ENCODE results near the gene RASAL1. TPM values are rescaled to one million over a fixed set of nuclear protein-coding genes. Genes with fewer than 3 reads are reported as not detected.
"Not testable (repeated sequence)": the region's sequence is repeated elsewhere in the genome, so short reads cannot be mapped to it uniquely, and the experiment has no call there.

RASAL1 gene
- total RNA-seq, 1 donor from 2014 or later, result 0.65 TPM

DNA sequence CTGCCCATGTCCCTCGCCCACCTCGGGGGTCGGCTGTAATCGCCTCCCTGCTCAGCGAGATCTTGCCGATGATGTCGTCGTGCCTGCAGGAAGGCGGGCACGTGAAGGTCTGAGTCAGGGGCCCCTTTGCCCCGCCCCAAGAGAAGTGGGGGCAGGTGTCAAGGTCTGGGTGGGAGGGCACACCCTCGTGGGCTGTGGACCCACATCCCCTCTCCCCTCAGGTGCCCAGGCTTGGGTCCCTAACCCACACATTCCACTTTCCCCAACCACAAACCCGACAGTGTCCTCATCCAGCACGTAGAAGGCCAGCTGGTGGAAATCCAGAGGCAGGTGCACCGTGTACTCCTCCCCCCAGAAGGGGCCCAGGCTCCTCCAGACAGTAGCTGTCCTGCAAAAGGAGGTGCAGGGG is 7.8 kb downstream of the RASAL1 start:
- no peak overlapping the region for H3K27ac Mint-ChIP-seq
- TF ChIP-seq, protein P1, sequence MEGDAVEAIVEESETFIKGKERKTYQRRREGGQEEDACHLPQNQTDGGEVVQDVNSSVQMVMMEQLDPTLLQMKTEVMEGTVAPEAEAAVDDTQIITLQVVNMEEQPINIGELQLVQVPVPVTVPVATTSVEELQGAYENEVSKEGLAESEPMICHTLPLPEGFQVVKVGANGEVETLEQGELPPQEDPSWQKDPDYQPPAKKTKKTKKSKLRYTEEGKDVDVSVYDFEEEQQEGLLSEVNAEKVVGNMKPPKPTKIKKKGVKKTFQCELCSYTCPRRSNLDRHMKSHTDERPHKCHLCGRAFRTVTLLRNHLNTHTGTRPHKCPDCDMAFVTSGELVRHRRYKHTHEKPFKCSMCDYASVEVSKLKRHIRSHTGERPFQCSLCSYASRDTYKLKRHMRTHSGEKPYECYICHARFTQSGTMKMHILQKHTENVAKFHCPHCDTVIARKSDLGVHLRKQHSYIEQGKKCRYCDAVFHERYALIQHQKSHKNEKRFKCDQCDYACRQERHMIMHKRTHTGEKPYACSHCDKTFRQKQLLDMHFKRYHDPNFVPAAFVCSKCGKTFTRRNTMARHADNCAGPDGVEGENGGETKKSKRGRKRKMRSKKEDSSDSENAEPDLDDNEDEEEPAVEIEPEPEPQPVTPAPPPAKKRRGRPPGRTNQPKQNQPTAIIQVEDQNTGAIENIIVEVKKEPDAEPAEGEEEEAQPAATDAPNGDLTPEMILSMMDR (IDR thresholded peaks at IDR 0.05; ENCODE audit: unreplicated experiment), result no peak
- peaks cover 2% of the 10 kb centered on the region for H3K36me3 Mint-ChIP-seq
- DNase-seq (ENCODE audit: low spot score in 2 of 2, unreplicated experiment in 2 of 2), result no peak
- no peaks in the 10 kb centered on the region for H3K4me1 Mint-ChIP-seq
- peaks cover 45% of the 10 kb centered on the region for H3K27me3 Mint-ChIP-seq (ENCODE audit: low read depth)
- H3K9me3 Mint-ChIP-seq, result peaks cover 15% of the 10 kb centered on the region
- no peak overlapping the region for H3K4me3 Mint-ChIP-seq

DNA sequence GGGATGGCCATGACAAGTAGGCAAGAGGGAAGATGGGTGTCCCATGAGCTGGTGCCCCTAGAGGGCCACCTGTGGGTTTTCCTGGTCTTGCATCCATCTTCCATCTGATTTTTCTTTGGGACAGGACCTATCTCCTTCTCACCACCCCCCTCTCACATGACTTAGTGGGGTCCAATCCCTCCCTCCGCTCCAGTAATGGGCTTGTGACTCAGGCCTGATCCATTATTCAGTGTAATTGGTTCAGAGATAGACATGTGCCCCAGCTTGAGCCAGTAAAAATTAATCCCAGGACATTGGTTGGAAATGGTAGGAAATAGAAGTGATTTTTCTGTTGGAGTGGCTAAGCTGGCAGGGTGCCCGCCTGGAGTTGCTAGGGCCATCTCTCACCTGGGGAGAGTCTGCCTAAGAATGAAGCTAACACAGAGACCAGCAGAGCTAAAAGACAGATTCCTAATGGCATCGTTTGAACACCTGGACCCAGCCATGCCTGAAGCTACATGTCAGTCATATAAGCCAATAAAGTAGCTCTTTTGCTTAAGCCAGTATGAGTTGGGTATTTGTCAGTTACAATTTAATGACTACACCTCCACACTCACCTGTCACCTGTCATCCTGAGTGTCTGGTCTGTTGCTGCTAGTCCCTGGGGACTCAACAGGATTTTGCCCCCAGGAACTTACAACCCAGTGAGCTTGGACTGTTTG is 14.7 kb downstream of the RASAL1 start:
- no peak for DNase-seq (ENCODE audit: low spot score in 2 of 2, unreplicated experiment in 2 of 2)
- Mint-ChIP-seq H3K27ac (no peak overlapping the region), H3K9me3 (peaks cover 18% of the 10 kb centered on the region), H3K4me1 (no peaks in the 10 kb centered on the region), H3K27me3 (ENCODE audit: low read depth) (peaks cover 29% of the 10 kb centered on the region), H3K36me3 (peaks cover 2% of the 10 kb centered on the region), H3K4me3 (no peak overlapping the region)
- TF ChIP-seq, protein P1 (IDR thresholded peaks at IDR 0.05; ENCODE audit: unreplicated experiment), result no peak

DNA sequence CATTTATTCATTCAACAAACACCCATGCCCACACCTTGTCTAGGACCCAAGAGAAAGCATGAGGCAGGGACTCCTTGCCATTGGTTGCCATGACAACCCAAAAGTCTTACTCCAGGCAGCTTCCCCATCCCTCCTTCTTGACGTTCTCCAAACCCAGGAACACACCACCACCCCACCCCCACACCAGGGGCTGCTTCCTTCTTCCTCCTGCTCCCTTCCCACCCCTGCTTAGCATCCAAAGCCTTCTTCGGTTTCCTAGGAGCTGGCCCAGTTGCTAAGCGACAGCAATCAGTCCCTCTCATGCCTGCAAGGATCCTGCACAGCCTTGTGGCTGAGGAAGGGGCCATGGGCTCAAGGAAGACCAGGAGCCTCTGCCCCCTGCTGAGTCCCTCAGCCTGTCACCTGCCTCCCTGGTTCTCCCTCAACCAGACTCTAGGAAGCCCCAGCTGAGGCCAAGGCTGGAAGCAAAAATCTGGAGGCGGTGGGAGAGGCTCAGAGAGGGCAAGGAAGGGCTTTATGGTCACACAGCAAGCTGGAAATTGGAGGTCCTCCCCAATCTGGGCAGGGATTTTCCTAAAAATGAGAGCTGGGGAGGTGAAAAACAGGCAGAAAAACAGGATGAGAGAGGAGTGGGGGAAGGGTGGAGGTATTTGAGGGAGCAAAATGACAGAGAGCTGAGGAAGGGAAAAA is 15.4 kb downstream of the RASAL1 start:
- H3K4me1 Mint-ChIP-seq, result no peaks in the 10 kb centered on the region
- no peak for DNase-seq (ENCODE audit: low spot score in 2 of 2, unreplicated experiment in 2 of 2)
- TF ChIP-seq, protein P1 (IDR thresholded peaks at IDR 0.05; ENCODE audit: unreplicated experiment), result no peak
- peaks cover 29% of the 10 kb centered on the region for H3K27me3 Mint-ChIP-seq (ENCODE audit: low read depth)
- H3K4me3 Mint-ChIP-seq, result no peak overlapping the region
- H3K36me3 Mint-ChIP-seq, result peaks cover 2% of the 10 kb centered on the region
- H3K9me3 Mint-ChIP-seq, result peaks cover 11% of the 10 kb centered on the region
- H3K27ac Mint-ChIP-seq, result no peak overlapping the region

DNA sequence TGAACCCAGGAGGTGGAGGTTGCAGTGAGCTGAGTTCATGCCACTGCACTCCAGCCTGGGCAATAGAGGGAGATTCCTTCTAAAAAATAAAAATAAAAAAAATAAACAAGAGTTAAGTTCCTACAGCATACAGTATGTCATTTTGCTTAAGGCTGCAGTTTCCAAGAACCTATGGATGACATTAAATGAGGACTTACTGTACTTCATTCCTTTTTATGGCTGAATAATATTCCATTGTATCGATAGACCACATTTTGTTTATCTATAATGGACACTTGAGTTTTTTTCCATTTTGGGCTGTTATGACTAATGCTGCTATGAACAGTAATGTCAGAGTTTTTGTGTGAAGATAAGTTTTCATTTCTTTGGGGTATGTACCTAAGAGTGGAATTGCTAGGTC is 17.4 kb downstream of the RASAL1 start:
- Mint-ChIP-seq H3K27me3 (ENCODE audit: low read depth) (peaks cover 27% of the 10 kb centered on the region), H3K36me3 (peaks cover under 1% of the 10 kb centered on the region), H3K4me1 (no peaks in the 10 kb centered on the region), H3K4me3 (no peak overlapping the region), H3K9me3 (peaks cover 6% of the 10 kb centered on the region), H3K27ac (no peak overlapping the region)
- TF ChIP-seq, protein P1 (IDR thresholded peaks at IDR 0.05; ENCODE audit: unreplicated experiment), result no peak
- no peak for DNase-seq (ENCODE audit: low spot score in 2 of 2, unreplicated experiment in 2 of 2)

DNA sequence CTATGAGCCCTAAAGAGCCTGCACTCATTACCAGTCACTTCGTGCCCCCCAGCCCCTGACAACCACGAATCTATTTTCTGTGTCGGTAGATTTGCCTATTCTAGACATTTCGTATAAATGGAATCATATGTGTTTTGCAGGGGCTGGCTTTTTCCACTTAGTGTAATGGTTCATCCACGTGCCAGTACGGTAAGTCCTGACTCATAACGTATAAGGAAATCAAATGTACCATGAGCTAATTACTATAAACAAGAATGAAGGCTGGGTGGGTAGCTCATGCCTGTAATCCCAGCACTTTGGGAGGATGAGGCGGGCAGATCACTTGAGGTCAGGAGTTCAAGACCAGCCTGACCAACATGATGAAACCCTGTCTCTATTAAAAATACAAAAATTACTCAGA is 17.9 kb downstream of the RASAL1 start:
- H3K27me3 Mint-ChIP-seq (ENCODE audit: low read depth), result peaks cover 26% of the 10 kb centered on the region
- not testable (repeated sequence) for H3K4me1 Mint-ChIP-seq; H3K27ac Mint-ChIP-seq; DNase-seq (ENCODE audit: low spot score in 2 of 2, unreplicated experiment in 2 of 2); H3K4me3 Mint-ChIP-seq; H3K36me3 Mint-ChIP-seq; H3K9me3 Mint-ChIP-seq

DNA sequence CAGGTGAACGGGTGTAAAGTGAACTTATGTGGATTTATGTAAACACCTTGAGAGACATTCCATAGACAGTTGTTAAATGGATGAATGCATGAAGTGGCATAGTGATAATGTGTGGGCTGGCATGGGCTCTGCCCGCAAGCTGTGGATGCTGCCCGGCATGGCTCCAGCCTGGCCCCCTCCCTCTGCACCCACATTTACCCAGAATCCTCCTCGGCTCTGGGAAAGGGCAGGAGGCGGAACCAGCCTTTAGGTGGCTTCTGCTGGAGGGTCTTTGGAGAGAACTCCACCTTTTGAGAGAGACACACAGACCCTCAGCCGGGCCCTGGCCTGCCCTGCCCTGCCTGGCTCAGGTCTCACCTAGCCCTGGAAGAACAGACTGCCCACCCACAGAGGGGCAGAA is 18.7 kb downstream of the RASAL1 start:
- TF ChIP-seq, protein P1 (IDR thresholded peaks at IDR 0.05; ENCODE audit: unreplicated experiment), result no peak
- peaks cover 24% of the 10 kb centered on the region for H3K27me3 Mint-ChIP-seq (ENCODE audit: low read depth)
- no peaks in the 10 kb centered on the region for H3K9me3 Mint-ChIP-seq
- no peaks in the 10 kb centered on the region for H3K4me1 Mint-ChIP-seq
- no peak overlapping the region for H3K4me3 Mint-ChIP-seq
- DNase-seq (ENCODE audit: low spot score in 2 of 2, unreplicated experiment in 2 of 2), result no peak
- H3K36me3 Mint-ChIP-seq, result no peaks in the 10 kb centered on the region
- no peak overlapping the region for H3K27ac Mint-ChIP-seq

All from mesothelial cell of epicardium (in vitro differentiated cells).